ENCODE measurements around the gene NEB.

NEB gene

GRCh38 chr2:151508519-151508918 is 225.8 kb downstream of the NEB start:
- no peaks in the 10 kb centered on the region for H3K27me3 Mint-ChIP-seq (ENCODE audit: low read depth)
- H3K27ac Mint-ChIP-seq: no peak overlapping the region
- H3K4me3 Mint-ChIP-seq: no peak overlapping the region
- H3K4me1 Mint-ChIP-seq: no peaks in the 10 kb centered on the region
- TF ChIP-seq CTCF (IDR thresholded peaks at IDR 0.05; ENCODE audit: unreplicated experiment in 3 of 3): no peak
- H3K9me3 Mint-ChIP-seq: no peaks in the 10 kb centered on the region
- peaks cover 15% of the 10 kb centered on the region for H3K36me3 Mint-ChIP-seq (ENCODE audit: low read depth)

DNA sequence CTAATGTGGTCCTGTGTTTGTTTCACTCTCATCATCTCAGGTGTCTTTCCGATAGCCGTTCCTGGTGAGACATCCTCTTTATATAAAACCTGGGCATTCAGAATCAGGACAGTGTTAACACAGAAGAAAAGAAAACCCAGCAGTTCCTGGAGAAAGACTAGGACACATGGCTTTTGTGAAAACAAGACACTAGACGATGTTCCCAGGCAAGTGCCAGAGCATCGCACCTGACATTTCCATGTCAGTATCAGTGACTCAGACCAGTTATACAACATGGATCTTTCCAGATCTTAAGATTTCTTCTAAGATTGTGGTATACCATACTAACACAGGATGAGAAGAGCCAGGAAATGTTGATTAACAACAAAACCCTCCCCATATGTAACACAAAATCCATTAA is 228.1 kb downstream of the NEB start:
- no peak overlapping the region for H3K4me3 Mint-ChIP-seq
- H3K9me3 Mint-ChIP-seq: no peaks in the 10 kb centered on the region
- peaks cover 12% of the 10 kb centered on the region for H3K36me3 Mint-ChIP-seq (ENCODE audit: low read depth)
- H3K27me3 Mint-ChIP-seq (ENCODE audit: low read depth): no peaks in the 10 kb centered on the region
- TF ChIP-seq CTCF (IDR thresholded peaks at IDR 0.05; ENCODE audit: unreplicated experiment in 3 of 3): no peak
- peaks cover 5% of the 10 kb centered on the region for H3K4me1 Mint-ChIP-seq
- no peak overlapping the region for H3K27ac Mint-ChIP-seq

DNA sequence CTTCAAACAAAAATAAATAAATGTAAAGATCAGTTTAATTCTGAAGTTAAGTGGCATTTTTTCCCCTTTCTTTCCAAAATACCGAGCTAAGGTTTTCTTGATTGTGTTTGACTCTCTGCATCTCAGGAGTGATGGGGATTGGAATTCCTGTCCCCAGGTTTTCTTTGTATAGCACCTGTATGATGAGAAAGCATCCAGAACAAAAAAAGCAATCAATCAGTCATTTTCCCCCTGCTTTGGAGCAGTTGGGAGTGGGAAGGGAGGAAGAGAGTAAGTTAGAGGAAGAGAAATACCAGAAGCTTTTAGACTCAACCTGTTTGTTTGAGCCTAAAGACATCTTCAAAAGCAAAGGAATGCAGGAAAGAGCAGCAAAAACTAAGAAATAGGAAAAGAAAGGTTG is 236.1 kb downstream of the NEB start:
- Mint-ChIP-seq H3K36me3 (ENCODE audit: low read depth) (peaks cover 5% of the 10 kb centered on the region), H3K9me3 (no peaks in the 10 kb centered on the region), H3K27me3 (ENCODE audit: low read depth) (no peaks in the 10 kb centered on the region), H3K27ac (no peak overlapping the region), H3K4me3 (no peak overlapping the region), H3K4me1 (peaks cover 5% of the 10 kb centered on the region)
- no peak for TF ChIP-seq CTCF (IDR thresholded peaks at IDR 0.05; ENCODE audit: unreplicated experiment in 3 of 3)

GRCh38 chr2:151491496-151491895 is 242.8 kb downstream of the NEB start:
- Mint-ChIP-seq H3K36me3 (ENCODE audit: low read depth) (peaks cover 25% of the 10 kb centered on the region), H3K4me1 (no peaks in the 10 kb centered on the region), H3K9me3 (no peaks in the 10 kb centered on the region), H3K27me3 (ENCODE audit: low read depth) (no peaks in the 10 kb centered on the region), H3K27ac (no peak overlapping the region), H3K4me3 (no peak overlapping the region)
- no peak for TF ChIP-seq CTCF (IDR thresholded peaks at IDR 0.05; ENCODE audit: unreplicated experiment in 3 of 3)

DNA sequence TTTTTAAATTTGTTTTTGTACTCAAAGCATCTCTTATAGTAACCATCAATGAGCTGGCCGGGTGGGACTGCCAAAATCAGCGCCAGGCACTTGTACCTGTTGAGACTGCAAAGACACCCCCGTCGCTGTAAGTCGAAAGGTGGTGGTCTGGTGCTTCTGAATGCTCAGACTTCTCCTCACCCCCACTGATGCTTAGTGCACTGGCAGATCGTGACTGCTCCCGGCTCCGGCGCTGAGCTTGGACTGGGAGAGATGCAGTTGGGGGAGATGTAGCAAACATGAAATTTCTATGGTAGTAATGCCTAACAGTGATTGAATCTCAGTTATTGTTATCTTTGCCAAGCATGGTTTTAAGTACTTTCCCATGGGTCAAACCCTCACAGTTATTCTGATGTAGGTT is 244.0 kb downstream of the NEB start:
- peaks cover 33% of the 10 kb centered on the region for H3K36me3 Mint-ChIP-seq (ENCODE audit: low read depth)
- no peak for TF ChIP-seq CTCF (IDR thresholded peaks at IDR 0.05; ENCODE audit: unreplicated experiment in 3 of 3)

DNA sequence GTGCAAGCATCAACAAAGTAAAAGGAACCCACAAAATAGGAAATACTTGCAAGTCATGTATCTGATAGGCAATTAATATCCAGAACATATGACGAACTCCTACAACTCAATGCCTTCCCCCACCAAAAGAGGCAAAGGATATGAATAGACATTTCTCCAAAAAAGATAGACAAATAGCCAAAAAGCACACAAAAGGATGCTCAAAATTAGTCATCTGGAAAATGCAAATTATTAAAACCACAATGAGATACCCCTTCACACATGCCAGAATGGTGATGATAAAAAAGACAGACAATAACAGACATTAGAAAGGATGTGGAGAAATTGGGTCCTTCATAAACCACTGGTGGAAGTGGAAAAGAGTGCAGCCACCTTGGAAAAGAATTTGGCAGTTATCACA is 248.2 kb downstream of the NEB start:
- Mint-ChIP-seq H3K9me3 (no peaks in the 10 kb centered on the region), H3K27ac (no peak overlapping the region), H3K4me1 (no peaks in the 10 kb centered on the region), H3K27me3 (ENCODE audit: low read depth) (no peaks in the 10 kb centered on the region), H3K4me3 (no peak overlapping the region), H3K36me3 (ENCODE audit: low read depth) (peaks cover 46% of the 10 kb centered on the region)
- TF ChIP-seq CTCF (IDR thresholded peaks at IDR 0.05; ENCODE audit: unreplicated experiment in 3 of 3): no peak

More for the DNA sequence above, 244.0 kb downstream of the NEB start:
- no peak overlapping the region for H3K27ac Mint-ChIP-seq
- H3K27me3 Mint-ChIP-seq (ENCODE audit: low read depth): no peaks in the 10 kb centered on the region
- H3K4me1 Mint-ChIP-seq: no peaks in the 10 kb centered on the region
- H3K9me3 Mint-ChIP-seq: no peaks in the 10 kb centered on the region
- no peak overlapping the region for H3K4me3 Mint-ChIP-seq

All from nephron (organoid).